HS-27A (cell line): ENCODE results near the gene SS18L1.

Experiments used
- DNase-seq: peaks from one replicate; pipeline ENCODE4 v3.0.0-alpha.2; 2012; ENCODE audit warnings: low read depth, missing footprints

The SS18L1 gene

GRCh38 chr20:62226707-62227590 lies 83.4 kb downstream of the SS18L1 start:
- no peak for DNase-seq

GRCh38 chr20:62227591-62227976 lies 84.0 kb downstream of the SS18L1 start:
- DNase-seq: no peak

GRCh38 chr20:62227977-62228958 lies 84.7 kb downstream of the SS18L1 start:
- no peak for DNase-seq

GRCh38 chr20:62228982-62229545 lies 85.5 kb downstream of the SS18L1 start:
- DNase-seq: no peak

- no peak for DNase-seq
Measured at GRCh38 chr20:62229667-62230066, 86.1 kb downstream of the SS18L1 start.

GRCh38 chr20:62230276-62230675 lies 86.7 kb downstream of the SS18L1 start:
- DNase-seq: no peak

GRCh38 chr20:62230696-62231095 lies 87.1 kb downstream of the SS18L1 start:
- DNase-seq: no peak

- DNase-seq: no peak
Measured at GRCh38 chr20:62231292-62231691, 87.7 kb downstream of the SS18L1 start.
